Keratinocyte (primary cell): Measurements from ENCODE around the gene EIF3B. TPM values are rescaled to one million over a fixed set of nuclear protein-coding genes. Genes with fewer than 3 reads are reported as not detected.

ENCODE experiments used
- DNase-seq: peaks from one replicate; pipeline ENCODE4 v3.0.0-alpha.2; 2011; ENCODE audit warnings: low read depth, missing footprints, low spot score
- FAIRE-seq: peaks from 2 replicates; lab custom pipeline; 2011; peaks lifted over from hg19 to GRCh38; lab: Jason Lieb, UNC
- H2AFZ ChIP-seq: 2 replicates; pipeline ENCODE4 v1.6.0; 2012; ENCODE audit warnings: low read length, control low read depth, inconsistent platforms; ENCODE audit not compliant: control insufficient read depth
- H3K27ac ChIP-seq: 2 replicates; pipeline ENCODE4 v1.5.1; 2011; ENCODE audit warnings: low read length; ENCODE audit not compliant: control insufficient read depth, insufficient read depth
- H3K27me3 ChIP-seq: 3 replicates; pipeline ENCODE4 v1.6.0; 2011; ENCODE audit warnings: low read length; ENCODE audit not compliant: control insufficient read depth, insufficient read depth; ENCODE audit errors: extremely low read depth
- H3K36me3 ChIP-seq, 2 experiments: 2 replicates in 1 of 2; 3 replicates in 1 of 2; pipeline ENCODE4 v1.5.1; 2011; ENCODE audit warnings: low read length in 2 of 2, mild to moderate bottlenecking in 1 of 2; ENCODE audit not compliant: control insufficient read depth in 2 of 2, insufficient read depth in 2 of 2; ENCODE audit errors: extremely low read depth in 1 of 2
- H3K4me1 ChIP-seq: 3 replicates; pipeline ENCODE4 v1.5.1; 2011; ENCODE audit warnings: low read length; ENCODE audit not compliant: control insufficient read depth, insufficient read depth; ENCODE audit errors: extremely low read depth
- H3K4me2 ChIP-seq: 3 replicates; pipeline ENCODE4 v1.6.0; 2011; ENCODE audit warnings: low read depth, low read length; ENCODE audit not compliant: control insufficient read depth, insufficient read depth; ENCODE audit errors: extremely low read depth
- H3K4me3 ChIP-seq, 3 experiments: fragments of 200-600 bp in 1 of 3; sonication (generic) in 1 of 3; 2 replicates in 2 of 3; 3 replicates in 1 of 3; pipeline ENCODE4 v1.5.1; 2011 to 2016; ENCODE audit warnings: low read length in 3 of 3, mild to moderate bottlenecking in 3 of 3, control low read depth in 2 of 3, inconsistent platforms in 1 of 3, low read depth in 1 of 3, mixed read lengths in 1 of 3, mixed run types in 1 of 3, moderate library complexity in 1 of 3; ENCODE audit not compliant: control insufficient read depth in 2 of 3, insufficient read depth in 2 of 3; ENCODE audit errors: extremely low read depth in 1 of 3
- H3K79me2 ChIP-seq: 2 replicates; pipeline ENCODE4 v1.6.0; 2012; ENCODE audit warnings: low read length; ENCODE audit not compliant: control insufficient read depth, insufficient read depth
- H3K9ac ChIP-seq: 3 replicates; pipeline ENCODE4 v1.6.0; 2011; ENCODE audit warnings: low read length; ENCODE audit not compliant: control insufficient read depth, insufficient read depth; ENCODE audit errors: extremely low read depth
- H3K9me1 ChIP-seq: 3 replicates; pipeline ENCODE4 v1.6.0; 2011; ENCODE audit warnings: low read length; ENCODE audit not compliant: control insufficient read depth, insufficient read depth; ENCODE audit errors: extremely low read depth
- H3K9me3 ChIP-seq: 2 replicates; pipeline ENCODE4 v1.5.1; 2012; ENCODE audit warnings: low read depth, low read length; ENCODE audit not compliant: control insufficient read depth
- H4K20me1 ChIP-seq: 3 replicates; pipeline ENCODE4 v1.6.0; 2011; ENCODE audit warnings: low read length; ENCODE audit not compliant: control insufficient read depth, insufficient read depth; ENCODE audit errors: extremely low read depth
- EZH2 ChIP-seq: IDR thresholded peaks from one replicate; pipeline ENCODE4 v1.6.1; 2012; ENCODE audit warnings: inconsistent platforms, mild to moderate bottlenecking, low read length, moderate library complexity
- dilution Hi-C: fragments of 300-500 bp; cut with MboI; formaldehyde crosslinking; loops from one replicate; pipeline ENCODE4 v1.7.0; 2020; ENCODE audit warnings: low sequenced_read_pairs; ENCODE audit not compliant: extremely low pct_ligation_motif_present
- polyA plus RNA-seq, 5 experiments: library from polyadenylated mRNA; depleted of rRNA in 3 of 5; stranded (reverse) in 3 of 5; stranded (forward) in 1 of 5; unstranded in 1 of 5; fragments of >200 nt; gene quantifications; 1 replicate in 1 of 5; 2 replicates in 3 of 5; 3 replicates in 1 of 5; pipeline versions ENCODE4 v1.2.1 to v1.2.3, GENCODE V29; 2011 to 2012; ENCODE audit warnings: missing spikeins in 2 of 5, low read depth in 1 of 5, low replicate concordance in 1 of 5
- TF ChIP-seq, protein P1 (sequence below), 3 experiments: IDR thresholded peaks in 1 of 3; conservative IDR thresholded peaks in 1 of 3; optimal IDR thresholded peaks in 1 of 3; 2 replicates in 2 of 3; 3 replicates in 1 of 3; pipeline versions ENCODE3 to v1.5.1; 2011; ENCODE audit warnings: low read length in 3 of 3, mild to moderate bottlenecking in 3 of 3, moderate library complexity in 2 of 3, control low read depth in 1 of 3, inconsistent platforms in 1 of 3; ENCODE audit not compliant: insufficient read depth in 2 of 3; ENCODE audit errors: extremely low read depth in 1 of 3

Gene EIF3B
- polyA plus RNA-seq, 1 donor (not counting 4 experiments of a cell fraction or from before 2014, with no cell fraction given), result 169 TPM

DNA sequence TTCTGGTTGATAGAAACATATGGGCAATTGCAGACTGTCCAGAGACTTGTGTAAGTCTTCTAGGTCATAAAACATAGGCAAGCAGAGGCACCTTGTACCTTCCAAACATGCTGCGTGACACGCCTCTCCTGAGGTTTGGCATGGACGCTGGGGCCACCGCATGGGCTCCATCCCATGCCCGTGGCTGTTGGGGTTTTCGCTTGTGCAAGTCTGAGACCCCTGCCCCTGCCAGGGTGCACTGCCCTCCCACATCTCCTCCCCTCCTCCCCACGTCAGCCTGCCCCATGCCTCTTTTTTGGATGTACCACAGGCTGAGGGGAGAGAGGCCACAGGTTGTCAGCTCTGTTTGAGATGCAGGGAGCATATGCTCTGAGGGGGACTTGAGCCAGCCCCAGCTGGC is 19.0 kb downstream of the EIF3B start:
- peaks cover 63 to 75% of the 10 kb centered on the region in 2 experiments for H3K36me3 ChIP-seq
- no peaks in the 10 kb centered on the region for H3K9me1 ChIP-seq
- H4K20me1 ChIP-seq, result peaks cover 11% of the 10 kb centered on the region
- dilution Hi-C loops, result no loop called here
- H3K4me3 ChIP-seq, result no peak overlapping the region
- H3K9me3 ChIP-seq, result no peaks in the 10 kb centered on the region
- H2AFZ ChIP-seq, result no peak overlapping the region
- no peak for TF ChIP-seq EZH2
- TF ChIP-seq, protein P1, sequence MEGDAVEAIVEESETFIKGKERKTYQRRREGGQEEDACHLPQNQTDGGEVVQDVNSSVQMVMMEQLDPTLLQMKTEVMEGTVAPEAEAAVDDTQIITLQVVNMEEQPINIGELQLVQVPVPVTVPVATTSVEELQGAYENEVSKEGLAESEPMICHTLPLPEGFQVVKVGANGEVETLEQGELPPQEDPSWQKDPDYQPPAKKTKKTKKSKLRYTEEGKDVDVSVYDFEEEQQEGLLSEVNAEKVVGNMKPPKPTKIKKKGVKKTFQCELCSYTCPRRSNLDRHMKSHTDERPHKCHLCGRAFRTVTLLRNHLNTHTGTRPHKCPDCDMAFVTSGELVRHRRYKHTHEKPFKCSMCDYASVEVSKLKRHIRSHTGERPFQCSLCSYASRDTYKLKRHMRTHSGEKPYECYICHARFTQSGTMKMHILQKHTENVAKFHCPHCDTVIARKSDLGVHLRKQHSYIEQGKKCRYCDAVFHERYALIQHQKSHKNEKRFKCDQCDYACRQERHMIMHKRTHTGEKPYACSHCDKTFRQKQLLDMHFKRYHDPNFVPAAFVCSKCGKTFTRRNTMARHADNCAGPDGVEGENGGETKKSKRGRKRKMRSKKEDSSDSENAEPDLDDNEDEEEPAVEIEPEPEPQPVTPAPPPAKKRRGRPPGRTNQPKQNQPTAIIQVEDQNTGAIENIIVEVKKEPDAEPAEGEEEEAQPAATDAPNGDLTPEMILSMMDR (optimal IDR thresholded peaks at IDR 0.05 in 1 of 3, IDR thresholded peaks at IDR 0.05 in 1 of 3, conservative IDR thresholded peaks at IDR 0.05 in 1 of 3; ENCODE audit: extremely low read depth in 1 of 3, insufficient read depth in 2 of 3, low read length in 3 of 3), result no peak
- no peak for DNase-seq
- H3K9ac ChIP-seq, result no peak overlapping the region
- H3K27me3 ChIP-seq, result no peaks in the 10 kb centered on the region
- H3K27ac ChIP-seq, result no peak overlapping the region
- no peak for FAIRE-seq
- no peaks in the 10 kb centered on the region for H3K4me1 ChIP-seq
- H3K4me2 ChIP-seq, result no peak overlapping the region
- H3K79me2 ChIP-seq, result peaks cover 41% of the 10 kb centered on the region

GRCh38 chr7:2374401-2374800 is 19.8 kb downstream of the EIF3B start:
- Histone ChIP-seq H3K4me1 (no peaks in the 10 kb centered on the region), H3K4me2 (no peak overlapping the region), H3K4me3 (no peak overlapping the region), H2AFZ (no peak overlapping the region), H3K36me3 (peaks cover 60 to 75% of the 10 kb centered on the region in 2 experiments), H3K79me2 (peaks cover 40% of the 10 kb centered on the region), H3K27ac (no peak overlapping the region), H3K27me3 (no peaks in the 10 kb centered on the region), H4K20me1 (peaks cover 11% of the 10 kb centered on the region), H3K9ac (no peak overlapping the region), H3K9me3 (no peaks in the 10 kb centered on the region), H3K9me1 (no peaks in the 10 kb centered on the region)
- TF ChIP-seq, protein P1 (optimal IDR thresholded peaks at IDR 0.05 in 1 of 3, IDR thresholded peaks at IDR 0.05 in 1 of 3, conservative IDR thresholded peaks at IDR 0.05 in 1 of 3; ENCODE audit: extremely low read depth in 1 of 3, insufficient read depth in 2 of 3, low read length in 3 of 3), result no peak
- no peak for TF ChIP-seq EZH2
- dilution Hi-C loops, result no loop called here
- DNase-seq, result no peak
- FAIRE-seq, result no peak
